Measurements from ENCODE around the gene OR10G8. TPM values are rescaled to one million over a fixed set of nuclear protein-coding genes. Genes with fewer than 3 reads are reported as not detected.

The OR10G8 gene
- total and polyA plus RNA-seq, 2 of the 4 experiments (the other 2 are of a cell fraction), result not detected

DNA sequence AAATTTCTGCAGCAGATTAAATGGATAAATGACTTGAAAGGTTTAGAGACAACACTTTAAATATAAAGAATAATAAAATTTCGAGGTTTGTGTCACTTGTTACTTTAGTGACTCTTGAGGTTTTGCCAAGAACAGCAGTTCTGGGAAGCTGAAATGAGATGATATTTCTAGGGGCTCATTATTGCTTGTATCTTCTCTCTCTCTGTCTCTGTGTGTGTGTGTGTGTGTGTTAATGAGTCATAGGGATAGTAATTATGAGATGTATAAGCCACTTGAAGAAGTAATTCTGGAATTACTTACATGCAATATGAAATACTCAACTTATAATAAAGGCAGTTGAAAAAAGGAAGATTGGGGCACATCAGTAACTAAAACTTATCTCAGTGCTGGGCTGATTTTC, 24.1 kb downstream of the OR10G8 start:
- no peaks in the 10 kb centered on the region for H3K79me1 ChIP-seq (ENCODE audit: low read depth in 1 of 2, low read length in 2 of 2)
- no peak overlapping the region for H3K4ac ChIP-seq (ENCODE audit: low read depth, low read length)
- no peaks in the 10 kb centered on the region for H3K4me1 ChIP-seq (ENCODE audit: control insufficient read depth, insufficient read depth, low read length)
- H3K9me1 ChIP-seq (ENCODE audit: insufficient read depth, low read length), result no peaks in the 10 kb centered on the region
- no peak overlapping the region for H2BK120ac ChIP-seq (ENCODE audit: low read depth, low read length)
- TF ChIP-seq MAZ (IDR thresholded peaks at IDR 0.05; ENCODE audit: borderline replicate concordance, low read depth, low read length) (no peak), RCOR1 (IDR thresholded peaks at IDR 0.05; ENCODE audit: insufficient replicate concordance, low read length) (no peak)
- H2BK20ac ChIP-seq (ENCODE audit: low read depth, low read length), result no peak overlapping the region
- H3K4me3 ChIP-seq (ENCODE audit: insufficient read depth, low read depth, low read length), result no peak overlapping the region
- ChIA-PET CTCF (no interaction called here), POLR2A (ENCODE audit: unreplicated experiment) (no interaction called here)
- no peak overlapping the region for H3K23ac ChIP-seq (ENCODE audit: low read depth, low read length)
- H2AFZ ChIP-seq (replicated peaks; ENCODE audit: low read length, poor library complexity), result no peak overlapping the region
- dilution Hi-C loops (cut with HindIII; ENCODE audit: low sequenced_read_pairs, unreplicated experiment), result no loop called here
- no peaks in the 10 kb centered on the region for H3K27me3 ChIP-seq (ENCODE audit: control insufficient read depth, insufficient read depth, low read length)
- intact Hi-C loops (cut with micrococcal nuclease), result loop anchor here (10.0 kb wide), 1 partner anchor 266 kb away; no protein-coding TSS in a partner anchor
- no peak overlapping the region for H2BK15ac ChIP-seq (ENCODE audit: low read depth, low read length)
- H3K14ac ChIP-seq (replicated peaks; ENCODE audit: low read depth, low read length), result no peak overlapping the region
- H3K36me3 ChIP-seq (ENCODE audit: control insufficient read depth, insufficient read depth, low read length), result no peaks in the 10 kb centered on the region
- H4K8ac ChIP-seq (ENCODE audit: low read depth in 2 of 2, low read length in 2 of 2), result no peak overlapping the region
- H3K56ac ChIP-seq (ENCODE audit: extremely low read depth, insufficient read depth, low read length), result no peak overlapping the region
- H4K91ac ChIP-seq (ENCODE audit: insufficient read depth, low read depth, low read length), result no peak overlapping the region
- in situ Hi-C loops (cut with MboI; ENCODE audit: low sequenced_read_pairs), result loop anchor here (25.0 kb wide), 1 partner anchor 537 kb away; no protein-coding TSS in a partner anchor
- no peak overlapping the region for H3K27ac ChIP-seq (ENCODE audit: insufficient read depth, low read length)
- no peak for DNase-seq
- no peak overlapping the region for H2AK5ac ChIP-seq (ENCODE audit: low read depth, low read length)
- no TSS peak for BruUV-seq (replicated peaks)
- H2AK9ac ChIP-seq (replicated peaks; ENCODE audit: low read depth, low read length, poor library complexity), result no peak overlapping the region
- no CpG with 5 or more reads among the region's 1 CpG for whole genome bisulfite sequencing, 2 experiments (ENCODE audit: extremely low coverage in 2 of 2, insufficient read length in 1 of 2)
- H3K9ac ChIP-seq (ENCODE audit: low read depth, low read length), result no peak overlapping the region
- no peak overlapping the region for H3K18ac ChIP-seq (ENCODE audit: low read depth, low read length)
- no peak overlapping the region for H3K4me2 ChIP-seq (ENCODE audit: low read depth, low read length)
- no peak overlapping the region for H4K5ac ChIP-seq (ENCODE audit: low read depth, low read length)
- no peaks in the 10 kb centered on the region for H4K20me1 ChIP-seq (ENCODE audit: insufficient read depth, low read length)
- no peak overlapping the region for H2BK5ac ChIP-seq (ENCODE audit: low read depth, low read length, poor library complexity, severe bottlenecking)
- ATAC-seq (ENCODE audit: low read depth), result no peak
- no peaks in the 10 kb centered on the region for H3K9me3 ChIP-seq (ENCODE audit: control insufficient read depth, insufficient read depth, low read length)
